Measurements from ENCODE around the gene HIGD1B.

The HIGD1B gene

GRCh38 chr17:44850025-44850424 is 2.3 kb downstream of the HIGD1B start:
- H3K27ac ChIP-seq (ENCODE audit: extremely low read depth, low read depth, low read length), result no peak overlapping the region
- no peak overlapping the region for H3K4me3 ChIP-seq (ENCODE audit: low read depth, low read length)
- TF ChIP-seq ZNF571 (tag by site-specific recombination; IDR thresholded peaks at IDR 0.05), result no peak
- 0 out of 2 replicates have a peak, but pooled peaks have one; percentile 25 for TF ChIP-seq PRDM10 (tag by site-specific recombination; IDR thresholded peaks at IDR 0.05)
- H3K36me3 ChIP-seq (ENCODE audit: control insufficient read depth in 2 of 2, insufficient read depth in 1 of 2, low read length in 2 of 2), result peaks cover 39 to 57% of the 10 kb centered on the region in 2 experiments
- H3K9me3 ChIP-seq (ENCODE audit: control insufficient read depth, insufficient read depth, low read depth, low read length), result no peaks in the 10 kb centered on the region
- no peaks in the 10 kb centered on the region for H3K4me1 ChIP-seq (ENCODE audit: control insufficient read depth, insufficient read depth, low read length)
- POLR2A ChIA-PET, result no interaction called here
- CTCF ChIA-PET, result interaction anchor here (1.3 to 8.0 kb wide), 2 partner anchors 15 to 71 kb away, joined by 3 to 56 read pairs; no protein-coding TSS in a partner anchor

GRCh38 chr17:44850612-44851011 is 2.9 kb downstream of the HIGD1B start:
- Histone ChIP-seq H3K9me3 (ENCODE audit: control insufficient read depth, insufficient read depth, low read depth, low read length) (no peaks in the 10 kb centered on the region), H3K4me1 (ENCODE audit: control insufficient read depth, insufficient read depth, low read length) (no peaks in the 10 kb centered on the region), H3K36me3 (ENCODE audit: control insufficient read depth in 2 of 2, insufficient read depth in 1 of 2, low read length in 2 of 2) (peaks cover 45 to 62% of the 10 kb centered on the region in 2 experiments), H3K27ac (ENCODE audit: extremely low read depth, low read depth, low read length) (no peak overlapping the region), H3K4me3 (ENCODE audit: low read depth, low read length) (no peak overlapping the region)
- ChIA-PET POLR2A (no interaction called here), CTCF (interaction anchor here (1.3 to 8.0 kb wide), 2 partner anchors 14 to 71 kb away, joined by 3 to 56 read pairs; no protein-coding TSS in a partner anchor)
- no peak for TF ChIP-seq ZNF658 (tag by site-specific recombination; IDR thresholded peaks at IDR 0.05)
- no peak for TF ChIP-seq ZNF214 (tag by site-specific recombination; IDR thresholded peaks at IDR 0.05; ENCODE audit: borderline replicate concordance)
- TF ChIP-seq BCL11B (tag by site-specific recombination; IDR thresholded peaks at IDR 0.05; ENCODE audit: low read depth), result no peak
- TF ChIP-seq ZNF660 (tag by site-specific recombination; IDR thresholded peaks at IDR 0.05), result no peak
- TF ChIP-seq TCF7L2 (IDR thresholded peaks at IDR 0.05; ENCODE audit: borderline replicate concordance, low read depth, low read length), result no peak
- TF ChIP-seq ZBTB7A (tag by site-specific recombination; IDR thresholded peaks at IDR 0.05; ENCODE audit: low read depth), result no peak
- TF ChIP-seq ZNF580 (tag by site-specific recombination; IDR thresholded peaks at IDR 0.05), result no peak
- TF ChIP-seq ZNF449 (tag by site-specific recombination; IDR thresholded peaks at IDR 0.05), result no peak
- no peak for TF ChIP-seq SCRT1 (tag by site-specific recombination; IDR thresholded peaks at IDR 0.05; ENCODE audit: borderline replicate concordance)
- no peak for TF ChIP-seq ZSCAN16 (tag by site-specific recombination; IDR thresholded peaks at IDR 0.05)
- no peak for TF ChIP-seq ZBTB26 (tag by site-specific recombination; optimal IDR thresholded peaks at IDR 0.05)
- no peak for TF ChIP-seq YY2 (tag by site-specific recombination; IDR thresholded peaks at IDR 0.05)
- TF ChIP-seq ZNF792 (tag by site-specific recombination; IDR thresholded peaks at IDR 0.05), result no peak
- TF ChIP-seq ZNF529 (tag by site-specific recombination; IDR thresholded peaks at IDR 0.05; ENCODE audit: insufficient replicate concordance), result no peak
